ENCODE data around the gene WIPI1. TPM values are rescaled to one million over a fixed set of nuclear protein-coding genes. Genes with fewer than 3 reads are reported as not detected.

WIPI1 gene
- total and polyA plus RNA-seq, 9 of the 15 experiments (the other 6 are each of a cell fraction or from before 2014, with no cell fraction given) = 3.7 to 23.5 (median 11.8) TPM

DNA sequence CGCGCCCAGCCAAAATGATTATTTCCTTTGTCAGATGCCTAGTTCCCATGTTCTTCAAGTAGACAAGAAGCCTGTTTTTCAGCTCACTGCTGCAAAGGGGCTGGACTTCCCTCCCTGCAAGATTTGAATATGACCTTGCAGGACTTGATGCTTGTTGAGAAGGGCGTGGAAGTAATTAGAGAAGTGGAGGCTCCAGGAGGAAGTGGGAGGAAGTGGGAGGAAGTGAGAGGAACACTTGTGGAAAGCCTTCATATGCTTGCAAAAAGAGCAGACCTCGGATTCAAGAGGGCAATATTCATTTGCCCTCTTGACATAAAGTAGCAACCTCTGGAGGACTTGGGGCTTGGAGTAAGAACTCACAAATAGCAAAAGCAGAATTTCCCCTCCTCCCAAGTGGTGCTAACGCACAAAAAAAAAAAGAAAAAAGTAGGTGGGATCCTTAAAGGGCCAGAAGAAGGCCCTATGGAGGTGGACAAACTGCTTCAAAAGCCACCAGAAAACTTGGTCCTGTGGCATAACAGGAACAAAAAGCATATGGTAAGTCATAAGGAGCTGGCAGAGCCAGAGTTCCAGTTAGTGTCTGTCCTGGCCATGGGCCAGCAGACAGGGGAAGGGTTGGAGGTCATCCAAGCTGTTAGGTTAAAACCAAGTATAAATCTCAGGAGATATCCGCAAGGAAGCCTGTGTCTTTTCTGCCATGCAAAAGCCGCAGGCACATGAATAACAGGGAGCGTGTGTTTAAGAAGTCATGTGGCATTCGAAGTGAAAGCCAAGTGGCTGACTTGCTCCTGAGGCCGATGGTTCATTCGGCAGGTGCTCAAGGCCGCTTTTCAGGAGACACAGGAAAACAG is 34.3 kb upstream of the WIPI1 start (continued):
- TF ChIP-seq ZSCAN32 (CRISPR knock-in tag; IDR thresholded peaks at IDR 0.05) = no peak
- TF ChIP-seq NR2C2 (CRISPR knock-in tag; IDR thresholded peaks at IDR 0.05) = no peak
- peak; percentile 76 for TF ChIP-seq NR2C2 (tag; IDR thresholded peaks at IDR 0.05)
- peak; percentile 87; the same call in 1 of the 2 replicates for TF ChIP-seq SPI1 (IDR thresholded peaks at IDR 0.05; ENCODE audit: borderline replicate concordance, low read depth, low read length)
- peak in 1 of 2 experiments; percentile 60; a peak in 1 of 4 replicates for TF ChIP-seq ETV6 (IDR thresholded peaks at IDR 0.05; ENCODE audit: borderline replicate concordance in 1 of 2, low read depth in 2 of 2, low read length in 1 of 2)
- no peak for TF ChIP-seq ETV6 (CRISPR knock-in tag; IDR thresholded peaks at IDR 0.05; ENCODE audit: borderline replicate concordance)
- TF ChIP-seq, protein P1, sequence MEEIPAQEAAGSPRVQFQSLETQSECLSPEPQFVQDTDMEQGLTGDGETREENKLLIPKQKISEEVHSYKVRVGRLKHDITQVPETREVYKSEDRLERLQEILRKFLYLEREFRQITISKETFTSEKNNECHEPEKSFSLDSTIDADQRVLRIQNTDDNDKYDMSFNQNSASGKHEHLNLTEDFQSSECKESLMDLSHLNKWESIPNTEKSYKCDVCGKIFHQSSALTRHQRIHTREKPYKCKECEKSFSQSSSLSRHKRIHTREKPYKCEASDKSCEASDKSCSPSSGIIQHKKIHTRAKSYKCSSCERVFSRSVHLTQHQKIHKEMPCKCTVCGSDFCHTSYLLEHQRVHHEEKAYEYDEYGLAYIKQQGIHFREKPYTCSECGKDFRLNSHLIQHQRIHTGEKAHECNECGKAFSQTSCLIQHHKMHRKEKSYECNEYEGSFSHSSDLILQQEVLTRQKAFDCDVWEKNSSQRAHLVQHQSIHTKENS (CRISPR knock-in tag; IDR thresholded peaks at IDR 0.05) = no peak
- no peak for TF ChIP-seq KLF1 (tag; IDR thresholded peaks at IDR 0.05)
- TF ChIP-seq NR2C1 (IDR thresholded peaks at IDR 0.05) = no peak
- 0 out of 2 replicates have a peak, but pooled peaks have one; percentile 25 for TF ChIP-seq NR2C1 (tag; IDR thresholded peaks at IDR 0.05)
- TF ChIP-seq ESRRA (IDR thresholded peaks at IDR 0.05; ENCODE audit: borderline replicate concordance, low read depth) = peak; percentile 89

Measured in K562 (cell line).